Neural crest cell (in vitro differentiated cells): ENCODE results near the gene GRIN2A. TPM values are rescaled to one million over a fixed set of nuclear protein-coding genes. Genes with fewer than 3 reads are reported as not detected.

ENCODE experiments used
- DNase-seq: peaks from one replicate; pipeline ENCODE4 v3.0.0; 2021; ENCODE audit warnings: low read depth, mixed read lengths, low spot score
- H3K27ac Mint-ChIP-seq: one replicate; pipeline ENCODE4 v1.8.0; 2021; ENCODE audit warnings: mild to moderate bottlenecking, mixed read lengths; ENCODE audit not compliant: unreplicated experiment
- H3K27me3 Mint-ChIP-seq: 2 replicates; pipeline ENCODE4 v1.8.0; 2021; ENCODE audit warnings: low read depth, mild to moderate bottlenecking, mixed read lengths
- H3K36me3 Mint-ChIP-seq: 2 replicates; pipeline ENCODE4 v1.8.0; 2021; ENCODE audit warnings: low read depth, mild to moderate bottlenecking, mixed read lengths
- H3K4me1 Mint-ChIP-seq: 2 replicates; pipeline ENCODE4 v1.8.0; 2021; ENCODE audit warnings: mixed read lengths
- H3K4me3 Mint-ChIP-seq: one replicate; pipeline ENCODE4 v1.8.0; 2021; ENCODE audit warnings: mild to moderate bottlenecking, mixed read lengths
- H3K9me3 Mint-ChIP-seq: 2 replicates; pipeline ENCODE4 v1.8.0; 2021; ENCODE audit warnings: mixed read lengths
- CTCF ChIP-seq: fragments of 200-600 bp; sonication (generic); conservative IDR thresholded peaks from 2 replicates; pipeline ENCODE4 v1.5.0; 2021; ENCODE audit warnings: antibody characterized with exemption, mild to moderate bottlenecking
- total RNA-seq: library from RNA; stranded (reverse); gene quantifications from 2 replicates; pipeline ENCODE4 v1.2.1, GENCODE V29; 2021

GRIN2A gene
- total RNA-seq, 1 donor from 2014 or later, result 0.09 TPM

- Mint-ChIP-seq H3K9me3 (no peaks in the 10 kb centered on the region), H3K27me3 (peaks cover 23% of the 10 kb centered on the region), H3K4me3 (no peak overlapping the region), H3K27ac (no peak overlapping the region), H3K4me1 (peaks cover 10% of the 10 kb centered on the region), H3K36me3 (no peaks in the 10 kb centered on the region)
- DNase-seq, result no peak
- no peak for TF ChIP-seq CTCF
These were observed 69.0 kb downstream of the GRIN2A start for GRCh38 chr16:10113248-10113647.

- Mint-ChIP-seq H3K9me3 (no peaks in the 10 kb centered on the region), H3K4me3 (no peak overlapping the region), H3K27ac (no peak overlapping the region), H3K27me3 (peaks cover 10% of the 10 kb centered on the region), H3K36me3 (no peaks in the 10 kb centered on the region), H3K4me1 (peaks cover 10% of the 10 kb centered on the region)
- DNase-seq, result no peak
- TF ChIP-seq CTCF, result no peak
These were observed 70.2 kb downstream of the GRIN2A start for GRCh38 chr16:10112021-10112420.

GRCh38 chr16:10111156-10111761 lies 71.0 kb downstream of the GRIN2A start:
- H3K27me3 Mint-ChIP-seq, result peaks cover 11% of the 10 kb centered on the region
- TF ChIP-seq CTCF, result no peak
- no peak overlapping the region for H3K4me3 Mint-ChIP-seq
- H3K9me3 Mint-ChIP-seq, result no peaks in the 10 kb centered on the region
- no peak for DNase-seq
- peaks cover 10% of the 10 kb centered on the region for H3K4me1 Mint-ChIP-seq
- H3K27ac Mint-ChIP-seq, result no peak overlapping the region
- H3K36me3 Mint-ChIP-seq, result no peaks in the 10 kb centered on the region

- H3K4me3 Mint-ChIP-seq, result no peak overlapping the region
- peaks cover 10% of the 10 kb centered on the region for H3K4me1 Mint-ChIP-seq
- peaks cover 6% of the 10 kb centered on the region for H3K27me3 Mint-ChIP-seq
These were observed 71.7 kb downstream of the GRIN2A start for GRCh38 chr16:10110552-10110951.

GRCh38 chr16:10107081-10107480 lies 75.1 kb downstream of the GRIN2A start:
- no peak for TF ChIP-seq CTCF
- no peak overlapping the region for H3K27ac Mint-ChIP-seq
- no peaks in the 10 kb centered on the region for H3K9me3 Mint-ChIP-seq
- no peaks in the 10 kb centered on the region for H3K4me1 Mint-ChIP-seq
- no peak for DNase-seq
- no peak overlapping the region for H3K4me3 Mint-ChIP-seq
- H3K36me3 Mint-ChIP-seq, result no peaks in the 10 kb centered on the region
- peaks cover 24% of the 10 kb centered on the region for H3K27me3 Mint-ChIP-seq

More at GRCh38 chr16:10110552-10110951, 71.7 kb downstream of the GRIN2A start:
- no peak for TF ChIP-seq CTCF
- no peak overlapping the region for H3K27ac Mint-ChIP-seq
- DNase-seq, result no peak
- no peaks in the 10 kb centered on the region for H3K36me3 Mint-ChIP-seq
- H3K9me3 Mint-ChIP-seq, result no peaks in the 10 kb centered on the region
